ENCODE measurements around the gene PALD1. TPM values are rescaled to one million over a fixed set of nuclear protein-coding genes. Genes with fewer than 3 reads are reported as not detected.

Gene PALD1
- total and polyA plus RNA-seq, 12 donors, result 2.0 to 16.2 (median 7.4) TPM

- H3K9me3 ChIP-seq (replicated peaks in 1 of 3), result no peaks in the 10 kb centered on the region
- no peak overlapping the region for H3K27ac ChIP-seq
- H3K4me3 ChIP-seq, result no peak overlapping the region
- 81 to 92% (median 85%) methylated on average over 5 to 6 of the region's 6 CpGs for WGBS, 4 donors
- intact Hi-C loops (cut with DNase I), result no loop called here
- TF ChIP-seq, protein P1, sequence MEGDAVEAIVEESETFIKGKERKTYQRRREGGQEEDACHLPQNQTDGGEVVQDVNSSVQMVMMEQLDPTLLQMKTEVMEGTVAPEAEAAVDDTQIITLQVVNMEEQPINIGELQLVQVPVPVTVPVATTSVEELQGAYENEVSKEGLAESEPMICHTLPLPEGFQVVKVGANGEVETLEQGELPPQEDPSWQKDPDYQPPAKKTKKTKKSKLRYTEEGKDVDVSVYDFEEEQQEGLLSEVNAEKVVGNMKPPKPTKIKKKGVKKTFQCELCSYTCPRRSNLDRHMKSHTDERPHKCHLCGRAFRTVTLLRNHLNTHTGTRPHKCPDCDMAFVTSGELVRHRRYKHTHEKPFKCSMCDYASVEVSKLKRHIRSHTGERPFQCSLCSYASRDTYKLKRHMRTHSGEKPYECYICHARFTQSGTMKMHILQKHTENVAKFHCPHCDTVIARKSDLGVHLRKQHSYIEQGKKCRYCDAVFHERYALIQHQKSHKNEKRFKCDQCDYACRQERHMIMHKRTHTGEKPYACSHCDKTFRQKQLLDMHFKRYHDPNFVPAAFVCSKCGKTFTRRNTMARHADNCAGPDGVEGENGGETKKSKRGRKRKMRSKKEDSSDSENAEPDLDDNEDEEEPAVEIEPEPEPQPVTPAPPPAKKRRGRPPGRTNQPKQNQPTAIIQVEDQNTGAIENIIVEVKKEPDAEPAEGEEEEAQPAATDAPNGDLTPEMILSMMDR (IDR thresholded peaks at IDR 0.05), result no peak
- no peak for TF ChIP-seq POLR2A (IDR thresholded peaks at IDR 0.05)
- H3K36me3 ChIP-seq (replicated peaks in 1 of 2), result no peaks in the 10 kb centered on the region
- peaks cover 9 to 14% of the 10 kb centered on the region in 2 donors for H3K4me1 ChIP-seq (replicated peaks in 1 of 2)
- no peak for DNase-seq
- H3K27me3 ChIP-seq, result peaks cover 29% of the 10 kb centered on the region
Measured at GRCh38 chr10:70442332-70442988, 36.1 kb upstream of the PALD1 start.

DNA sequence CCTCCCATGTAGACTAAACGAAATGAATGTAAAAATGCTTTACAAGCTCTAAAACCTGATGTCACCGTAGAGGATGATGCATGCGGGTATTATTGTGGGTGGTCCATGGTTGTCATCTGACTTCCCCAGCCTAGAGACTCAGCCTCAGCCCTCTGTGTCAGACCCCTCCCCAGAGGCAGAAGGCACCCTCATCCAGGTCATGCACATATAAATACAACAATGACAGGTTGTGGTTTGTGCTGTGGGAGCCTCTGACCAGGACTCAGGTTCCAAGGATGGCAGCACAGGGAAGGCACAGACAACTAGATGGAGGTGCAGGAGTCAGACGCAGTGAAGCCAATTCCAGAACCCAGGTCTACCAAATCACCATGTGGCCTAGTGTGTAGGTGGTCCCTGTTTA lies 33.8 kb upstream of the PALD1 start:
- 89 to 95% (median 92%) methylated on average over 4 of the region's 4 CpGs for WGBS, 4 donors
- Histone ChIP-seq H3K4me1 (replicated peaks in 1 of 2) (peaks cover 9 to 14% of the 10 kb centered on the region in 2 donors), H3K36me3 (replicated peaks in 1 of 2) (no peaks in the 10 kb centered on the region), H3K4me3 (no peak overlapping the region), H3K27ac (no peak overlapping the region), H3K9me3 (replicated peaks in 1 of 3) (no peaks in the 10 kb centered on the region), H3K27me3 (peaks cover 29% of the 10 kb centered on the region)
- no peak for DNase-seq
- intact Hi-C loops (cut with DNase I), result no loop called here
- no peak for TF ChIP-seq POLR2A (IDR thresholded peaks at IDR 0.05)
- TF ChIP-seq, protein P1 (IDR thresholded peaks at IDR 0.05), result no peak

DNA sequence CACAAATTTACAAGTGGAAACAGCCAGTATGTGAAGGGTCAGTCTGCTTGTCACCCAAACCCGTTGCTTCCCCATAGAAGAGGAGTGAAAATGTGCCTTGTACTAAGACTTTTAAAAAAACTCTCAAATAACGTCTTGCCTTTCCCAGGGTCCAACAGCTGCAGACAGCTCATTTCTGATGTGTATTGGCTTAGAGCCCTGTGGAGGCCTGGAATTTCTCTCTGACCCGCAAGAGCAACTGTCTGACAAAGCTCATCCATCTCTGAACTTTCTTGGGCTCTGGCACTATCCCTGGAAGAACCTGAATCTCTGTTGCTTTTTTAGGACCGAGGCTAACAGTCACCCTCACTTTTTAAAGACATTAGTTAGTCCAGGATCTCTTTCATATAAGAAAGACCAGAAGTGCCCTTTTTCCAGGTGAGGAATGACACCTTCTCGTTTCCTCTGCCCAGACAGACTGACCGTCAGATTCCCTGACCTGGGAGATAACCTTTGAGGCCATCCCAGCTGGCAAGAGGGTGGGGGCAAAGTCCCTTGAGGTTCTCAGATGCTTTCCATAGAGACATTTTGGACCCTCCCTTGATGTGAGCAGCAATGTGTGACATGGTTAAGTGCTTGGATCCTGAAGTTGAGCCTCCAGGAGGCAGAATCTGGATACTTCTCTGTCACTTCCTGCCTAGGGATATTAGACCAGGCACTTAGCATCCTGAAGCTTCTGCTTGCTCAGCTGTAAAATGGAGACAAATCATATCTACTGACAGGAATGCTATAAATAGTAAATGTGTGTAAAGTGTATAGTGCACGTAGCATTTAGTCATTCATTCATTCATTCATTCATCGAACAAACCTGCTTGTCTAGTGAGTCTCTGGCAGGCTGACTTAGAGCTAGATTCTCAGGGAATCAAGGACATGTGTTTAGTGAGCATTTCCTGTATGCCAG lies 32.6 kb upstream of the PALD1 start:
- Histone ChIP-seq H3K4me1 (replicated peaks in 1 of 2) (peaks cover 5 to 6% of the 10 kb centered on the region in 2 donors), H3K36me3 (replicated peaks in 1 of 2) (no peaks in the 10 kb centered on the region), H3K9me3 (replicated peaks in 1 of 3) (no peaks in the 10 kb centered on the region), H3K27me3 (peaks cover 17% of the 10 kb centered on the region), H3K4me3 (no peak overlapping the region), H3K27ac (no peak overlapping the region)
- intact Hi-C loops (cut with DNase I), result no loop called here
- 39 to 63% (median 59%) methylated on average over 8 of the region's 8 CpGs for WGBS, 4 donors
- no peak for TF ChIP-seq POLR2A (IDR thresholded peaks at IDR 0.05)
- TF ChIP-seq, protein P1 (IDR thresholded peaks at IDR 0.05), result no peak
- DNase-seq, result no peak

GRCh38 chr10:70448236-70448635 lies 30.3 kb upstream of the PALD1 start:
- no peaks in the 10 kb centered on the region for H3K4me1 ChIP-seq (replicated peaks in 1 of 2)
- 75 to 96% (median 88%) methylated on average over 2 of the region's 2 CpGs for WGBS, 4 donors
- H3K9me3 ChIP-seq (replicated peaks in 1 of 3), result no peaks in the 10 kb centered on the region
- no peaks in the 10 kb centered on the region for H3K27me3 ChIP-seq
- no peak overlapping the region for H3K27ac ChIP-seq
- intact Hi-C loops (cut with DNase I), result no loop called here
- no peak overlapping the region for H3K4me3 ChIP-seq
- TF ChIP-seq, protein P1 (IDR thresholded peaks at IDR 0.05), result no peak
- no peak for TF ChIP-seq POLR2A (IDR thresholded peaks at IDR 0.05)
- H3K36me3 ChIP-seq (replicated peaks in 1 of 2), result no peaks in the 10 kb centered on the region
- no peak for DNase-seq

Measured in adrenal gland (tissue), 12 donors.